GM18505 (cell line): ENCODE measurements around the gene ERBB3.
A peak's percentile ranks its signal among the peaks of the same experiment; 100 is the strongest.

ENCODE experiments used
- ATAC-seq: cut with Tn5 transposase; IDR thresholded peaks from one replicate; pipeline ENCODE4 v1.9.1; 2021; ENCODE audit not compliant: unreplicated experiment
- POLR2A ChIP-seq: IDR thresholded peaks from 4 replicates; pipeline ENCODE4 v1.6.1; 2011; ENCODE audit warnings: borderline replicate concordance; ENCODE audit not compliant: insufficient read depth, insufficient read length; ENCODE audit errors: extremely low read depth

The ERBB3 gene

GRCh38 chr12:56143870-56144269 lies 63.9 kb downstream of the ERBB3 start:
- no peak for TF ChIP-seq POLR2A
- no peak for ATAC-seq

GRCh38 chr12:56145217-56145616 lies 65.3 kb downstream of the ERBB3 start:
- ATAC-seq: no peak
- no peak for TF ChIP-seq POLR2A

GRCh38 chr12:56146492-56147460 lies 66.8 kb downstream of the ERBB3 start:
- TF ChIP-seq POLR2A: no peak
- ATAC-seq: no peak

DNA sequence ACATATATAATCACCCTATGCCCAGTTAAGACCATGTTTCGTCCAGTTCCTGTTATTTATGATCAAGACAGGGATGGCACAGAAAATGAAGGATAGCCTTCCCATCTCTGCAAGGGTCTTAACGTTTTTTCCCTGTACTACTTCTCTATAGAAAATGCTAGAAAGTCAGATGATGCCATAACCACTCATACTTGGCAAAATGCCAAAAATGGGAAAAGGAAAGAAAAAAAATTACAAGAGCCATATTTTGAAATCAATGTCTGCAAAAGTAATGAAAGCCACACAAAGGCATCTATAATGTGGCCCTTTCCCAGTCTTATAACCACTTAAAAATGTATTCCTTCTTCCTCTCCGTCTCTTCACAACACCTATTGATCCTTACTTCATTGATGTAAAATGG lies 70.6 kb downstream of the ERBB3 start:
- no peak for TF ChIP-seq POLR2A
- ATAC-seq: no peak

DNA sequence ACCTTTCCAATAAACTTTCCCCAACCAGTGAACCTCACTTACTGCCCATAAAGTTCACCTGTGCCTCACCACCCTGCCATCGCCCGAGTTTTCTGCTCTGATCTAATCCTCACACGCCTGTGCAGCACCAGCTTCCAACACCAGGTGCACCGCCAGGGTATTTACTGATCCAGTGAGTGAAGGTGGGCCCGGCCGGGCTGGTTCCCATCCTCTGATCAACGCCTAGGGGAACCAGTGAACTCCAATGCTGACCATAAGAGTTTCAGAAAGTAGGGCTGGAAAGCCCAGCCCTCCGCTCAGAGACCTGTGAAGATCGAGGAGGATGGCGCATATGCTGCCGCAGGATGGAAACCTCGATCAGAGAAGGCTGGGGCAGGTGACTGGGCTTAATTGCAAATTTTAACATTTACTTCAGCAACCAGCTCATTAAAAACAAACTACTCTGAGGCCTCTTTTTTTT lies 71.7 kb downstream of the ERBB3 start:
- peak; percentile 49 for ATAC-seq
- no peak for TF ChIP-seq POLR2A

- TF ChIP-seq POLR2A: peak; percentile 85
- peak; percentile 82 for ATAC-seq
Measured at GRCh38 chr12:56152132-56152755, 72.3 kb downstream of the ERBB3 start, which contains the start of gene MYL6B. Gene MYL6B, plus strand, starts transcription at chr12:56152587. Its CDS starts 1,332 bp downstream, at chr12:56153919.
